WI38 (cell line): Measurements from ENCODE around the gene FOXO1.

Experiments used
- H3K4me3 ChIP-seq: 2 replicates; pipeline ENCODE4 v1.5.1; 2011; ENCODE audit warnings: low read depth, mild to moderate bottlenecking, control low read depth, low read length
- CTCF ChIP-seq: IDR thresholded peaks from 2 replicates; pipeline ENCODE4 v1.5.1; 2012; ENCODE audit warnings: low read depth, mild to moderate bottlenecking, control low read depth, low read length

FOXO1 gene

GRCh38 chr13:40556453-40556852 lies 110.0 kb downstream of the FOXO1 start:
- H3K4me3 ChIP-seq: no peak overlapping the region
- TF ChIP-seq CTCF: no peak

GRCh38 chr13:40553356-40553755 lies 113.1 kb downstream of the FOXO1 start:
- TF ChIP-seq CTCF: no peak
- no peak overlapping the region for H3K4me3 ChIP-seq

GRCh38 chr13:40552895-40553294 lies 113.5 kb downstream of the FOXO1 start:
- TF ChIP-seq CTCF: no peak
- no peak overlapping the region for H3K4me3 ChIP-seq

- no peak for TF ChIP-seq CTCF
- no peak overlapping the region for H3K4me3 ChIP-seq
These were observed 116.3 kb downstream of the FOXO1 start for GRCh38 chr13:40550130-40550529.

GRCh38 chr13:40549500-40550094 lies 116.8 kb downstream of the FOXO1 start:
- TF ChIP-seq CTCF: no peak
- no peak overlapping the region for H3K4me3 ChIP-seq

GRCh38 chr13:40547591-40548315 lies 118.7 kb downstream of the FOXO1 start:
- no peak for TF ChIP-seq CTCF
- no peak overlapping the region for H3K4me3 ChIP-seq

- TF ChIP-seq CTCF: no peak
These were observed 120.4 kb downstream of the FOXO1 start for GRCh38 chr13:40546047-40546446.

More at GRCh38 chr13:40546047-40546446, 120.4 kb downstream of the FOXO1 start:
- no peak overlapping the region for H3K4me3 ChIP-seq
